ENCODE measurements around the gene NEK6.
A peak's percentile ranks its signal among the peaks of the same experiment; 100 is the strongest.

The NEK6 gene

GRCh38 chr9:124354346-124355038 lies 96.7 kb downstream of the NEK6 start:
- DNase-seq (ENCODE audit: low read depth), result no peak

- no peak for DNase-seq (ENCODE audit: low read depth)
Measured at GRCh38 chr9:124355039-124355940, 97.5 kb downstream of the NEK6 start.

- no peak for DNase-seq (ENCODE audit: low read depth)
Measured at GRCh38 chr9:124355941-124356744, 98.4 kb downstream of the NEK6 start.

- no peak for DNase-seq (ENCODE audit: low read depth)
Measured at GRCh38 chr9:124356745-124357390, 99.1 kb downstream of the NEK6 start.

- peak; percentile 22 for DNase-seq (ENCODE audit: low read depth)
Measured at GRCh38 chr9:124357721-124358361, 100.1 kb downstream of the NEK6 start.

GRCh38 chr9:124358631-124359030 lies 100.9 kb downstream of the NEK6 start:
- DNase-seq (ENCODE audit: low read depth), result no peak

- no peak for DNase-seq (ENCODE audit: low read depth)
Measured at GRCh38 chr9:124359426-124359825, 101.7 kb downstream of the NEK6 start.

GRCh38 chr9:124359855-124360678 lies 102.3 kb downstream of the NEK6 start:
- no peak for DNase-seq (ENCODE audit: low read depth)

- DNase-seq (ENCODE audit: low read depth), result no peak
Measured at GRCh38 chr9:124361128-124361527, 103.4 kb downstream of the NEK6 start.

GRCh38 chr9:124363326-124364096 lies 105.8 kb downstream of the NEK6 start:
- no peak for DNase-seq (ENCODE audit: low read depth)

- no peak for DNase-seq (ENCODE audit: low read depth)
Measured at GRCh38 chr9:124364141-124364540, 106.4 kb downstream of the NEK6 start.

- no peak for DNase-seq (ENCODE audit: low read depth)
Measured at GRCh38 chr9:124365036-124365435, 107.3 kb downstream of the NEK6 start.

- peak; percentile 47 for DNase-seq (ENCODE audit: low read depth)
Measured at GRCh38 chr9:124366476-124367220, 108.9 kb downstream of the NEK6 start.

- DNase-seq (ENCODE audit: low read depth), result no peak
Measured at GRCh38 chr9:124368692-124369091, 110.9 kb downstream of the NEK6 start.

GRCh38 chr9:124369231-124369797 lies 111.6 kb downstream of the NEK6 start:
- no peak for DNase-seq (ENCODE audit: low read depth)

GRCh38 chr9:124370896-124371582 lies 113.3 kb downstream of the NEK6 start:
- peak; percentile 34 for DNase-seq (ENCODE audit: low read depth)

GRCh38 chr9:124372038-124372437 lies 114.3 kb downstream of the NEK6 start:
- no peak for DNase-seq (ENCODE audit: low read depth)

GRCh38 chr9:124373386-124373785 lies 115.6 kb downstream of the NEK6 start:
- no peak for DNase-seq (ENCODE audit: low read depth)
